SU-DHL-6 (cell line): ENCODE data around the gene AGPAT2.

ENCODE experiments used
- H2AFZ ChIP-seq: fragments of 200-600 bp; sonication (generic); 2 replicates; pipeline ENCODE4 v1.6.1; 2014; ENCODE audit warnings: low read depth, mild to moderate bottlenecking, moderate library complexity, mixed read lengths, antibody characterized with exemption, low read length; ENCODE audit not compliant: severe bottlenecking
- H3F3A ChIP-seq: fragments of 200-600 bp; shearing (Covaris generic); 2 replicates; pipeline ENCODE4 v1.6.0; 2016; ENCODE audit warnings: antibody characterized with exemption, mild to moderate bottlenecking; ENCODE audit not compliant: insufficient read depth
- H3K27ac ChIP-seq: fragments of 200-600 bp; sonication (generic); 2 replicates; pipeline ENCODE4 v1.5.1; 2016; ENCODE audit warnings: low read depth, mild to moderate bottlenecking, low read length, moderate library complexity, mixed read lengths
- H3K27me3 ChIP-seq: fragments of 200-600 bp; sonication (generic), shearing (Covaris generic); 2 replicates; pipeline ENCODE4 v1.6.0; 2014; ENCODE audit warnings: mild to moderate bottlenecking, low read length
- H3K36me3 ChIP-seq: fragments of 200-600 bp; sonication (generic); 2 replicates; pipeline ENCODE4 v1.6.1; 2014; ENCODE audit warnings: mild to moderate bottlenecking, low read length, mixed read lengths
- H3K4me2 ChIP-seq: fragments of 300-600, 200-600 bp; shearing (Covaris generic), sonication (generic); 2 replicates; pipeline ENCODE4 v1.6.0; 2014; ENCODE audit warnings: low read length, low read depth, mild to moderate bottlenecking; ENCODE audit not compliant: poor library complexity, severe bottlenecking
- H3K4me3 ChIP-seq: fragments of 200-600 bp; sonication (generic); 2 replicates; pipeline ENCODE4 v1.5.1; 2014; ENCODE audit warnings: antibody characterized with exemption, low read length, mild to moderate bottlenecking, mixed read lengths; ENCODE audit not compliant: insufficient read depth, poor library complexity, severe bottlenecking
- H3K79me2 ChIP-seq: fragments of 200-600 bp; sonication (generic); 2 replicates; pipeline ENCODE4 v1.6.1; 2014; ENCODE audit warnings: mild to moderate bottlenecking, low read length, moderate library complexity; ENCODE audit not compliant: insufficient read depth
- H3K9ac ChIP-seq: fragments of 200-600 bp; sonication (generic); 2 replicates; pipeline ENCODE4 v1.7.0; 2014; ENCODE audit warnings: mild to moderate bottlenecking, low read length
- H3K9me2 ChIP-seq: fragments of 200-600 bp; sonication (generic); replicated peaks from 2 replicates; pipeline ENCODE4 v1.6.1; 2014; ENCODE audit warnings: low read length; ENCODE audit not compliant: insufficient read depth
- H3K9me3 ChIP-seq: fragments of 200-600 bp; sonication (generic); 2 replicates; pipeline ENCODE4 v1.6.1; 2014; ENCODE audit warnings: low read length, mixed read lengths; ENCODE audit not compliant: insufficient read depth
- H4K20me1 ChIP-seq: fragments of 200-600 bp; sonication (generic); 2 replicates; pipeline ENCODE4 v1.6.1; 2014; ENCODE audit warnings: low read depth, mild to moderate bottlenecking, antibody characterized with exemption, low read length, moderate library complexity, mixed read lengths
- EZH2phosphoT487 ChIP-seq: fragments of 200-600 bp; sonication (generic), shearing (Covaris generic); conservative IDR thresholded peaks from 2 replicates; pipeline ENCODE4 v1.6.1; 2018; ENCODE audit warnings: mild to moderate bottlenecking, antibody characterized with exemption, low read length, moderate library complexity, mixed read lengths
- TF ChIP-seq, protein P1 (sequence below): fragments of 200-600 bp; sonication (generic); IDR thresholded peaks from one replicate; pipeline ENCODE4 v1.5.1; 2017; ENCODE audit warnings: antibody characterized with exemption, mild to moderate bottlenecking, low read length, moderate library complexity; ENCODE audit not compliant: insufficient read depth, poor library complexity, severe bottlenecking

AGPAT2 gene

DNA sequence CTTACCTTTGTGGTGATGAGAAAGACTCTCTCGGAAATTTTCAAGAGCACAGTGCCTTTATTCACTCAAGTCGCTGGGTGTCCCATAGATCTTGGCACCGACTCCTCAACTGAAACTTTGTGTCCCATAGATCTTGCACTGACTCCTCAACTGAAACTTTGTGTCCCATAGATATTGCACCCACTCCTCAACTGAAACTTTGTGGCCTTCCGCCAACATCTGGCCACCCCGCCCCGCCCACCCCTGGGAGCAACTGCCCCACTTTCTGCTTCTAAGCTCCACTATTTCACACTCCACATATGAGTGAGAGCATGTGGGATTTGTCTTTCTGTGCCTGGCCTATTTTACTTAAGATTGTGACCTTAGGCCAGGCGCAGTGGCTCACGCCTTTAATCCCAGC lies 37.2 kb downstream of the AGPAT2 start:
- H3K27ac ChIP-seq = no peak overlapping the region
- no peaks in the 10 kb centered on the region for H3K9me3 ChIP-seq
- no peak overlapping the region for H3K9ac ChIP-seq
- H3F3A ChIP-seq = no peaks in the 10 kb centered on the region
- no peaks in the 10 kb centered on the region for H3K9me2 ChIP-seq
- H4K20me1 ChIP-seq = no peaks in the 10 kb centered on the region
- no peak overlapping the region for H2AFZ ChIP-seq
- H3K79me2 ChIP-seq = no peaks in the 10 kb centered on the region
- H3K4me2 ChIP-seq = no peak overlapping the region
- no peak overlapping the region for H3K4me3 ChIP-seq
- TF ChIP-seq EZH2phosphoT487 = no peak
- TF ChIP-seq, protein P1, sequence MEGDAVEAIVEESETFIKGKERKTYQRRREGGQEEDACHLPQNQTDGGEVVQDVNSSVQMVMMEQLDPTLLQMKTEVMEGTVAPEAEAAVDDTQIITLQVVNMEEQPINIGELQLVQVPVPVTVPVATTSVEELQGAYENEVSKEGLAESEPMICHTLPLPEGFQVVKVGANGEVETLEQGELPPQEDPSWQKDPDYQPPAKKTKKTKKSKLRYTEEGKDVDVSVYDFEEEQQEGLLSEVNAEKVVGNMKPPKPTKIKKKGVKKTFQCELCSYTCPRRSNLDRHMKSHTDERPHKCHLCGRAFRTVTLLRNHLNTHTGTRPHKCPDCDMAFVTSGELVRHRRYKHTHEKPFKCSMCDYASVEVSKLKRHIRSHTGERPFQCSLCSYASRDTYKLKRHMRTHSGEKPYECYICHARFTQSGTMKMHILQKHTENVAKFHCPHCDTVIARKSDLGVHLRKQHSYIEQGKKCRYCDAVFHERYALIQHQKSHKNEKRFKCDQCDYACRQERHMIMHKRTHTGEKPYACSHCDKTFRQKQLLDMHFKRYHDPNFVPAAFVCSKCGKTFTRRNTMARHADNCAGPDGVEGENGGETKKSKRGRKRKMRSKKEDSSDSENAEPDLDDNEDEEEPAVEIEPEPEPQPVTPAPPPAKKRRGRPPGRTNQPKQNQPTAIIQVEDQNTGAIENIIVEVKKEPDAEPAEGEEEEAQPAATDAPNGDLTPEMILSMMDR = no peak
- H3K27me3 ChIP-seq = no peaks in the 10 kb centered on the region
- H3K36me3 ChIP-seq = no peaks in the 10 kb centered on the region

DNA sequence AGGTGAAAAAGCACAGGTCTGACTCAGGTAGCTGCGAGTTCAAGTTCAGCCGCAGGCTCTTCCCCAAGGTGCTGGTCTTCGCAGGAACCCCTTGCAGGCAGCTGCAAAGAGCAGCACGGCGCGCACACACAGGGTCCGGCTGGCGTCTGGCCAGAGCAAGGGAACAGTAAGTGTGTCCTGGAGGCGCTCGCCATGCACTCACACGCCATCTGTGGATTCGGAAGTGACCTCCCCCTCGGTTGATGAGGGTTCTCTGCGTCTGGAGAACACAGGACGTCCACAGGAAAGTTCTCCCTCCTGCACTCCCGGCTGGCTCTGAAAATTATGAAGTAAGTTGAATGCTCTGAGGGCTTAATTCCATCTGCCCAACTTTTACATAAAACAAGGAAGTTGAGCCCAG lies 38.5 kb downstream of the AGPAT2 start:
- Histone ChIP-seq H3K9me3 (no peaks in the 10 kb centered on the region), H3K4me3 (no peak overlapping the region), H3K27ac (no peak overlapping the region), H3K9ac (no peak overlapping the region), H3F3A (no peaks in the 10 kb centered on the region), H3K36me3 (no peaks in the 10 kb centered on the region), H2AFZ (no peak overlapping the region), H3K4me2 (no peak overlapping the region), H4K20me1 (no peaks in the 10 kb centered on the region), H3K27me3 (no peaks in the 10 kb centered on the region), H3K79me2 (no peaks in the 10 kb centered on the region), H3K9me2 (no peaks in the 10 kb centered on the region)
- TF ChIP-seq EZH2phosphoT487 = no peak
- TF ChIP-seq, protein P1 = no peak

DNA sequence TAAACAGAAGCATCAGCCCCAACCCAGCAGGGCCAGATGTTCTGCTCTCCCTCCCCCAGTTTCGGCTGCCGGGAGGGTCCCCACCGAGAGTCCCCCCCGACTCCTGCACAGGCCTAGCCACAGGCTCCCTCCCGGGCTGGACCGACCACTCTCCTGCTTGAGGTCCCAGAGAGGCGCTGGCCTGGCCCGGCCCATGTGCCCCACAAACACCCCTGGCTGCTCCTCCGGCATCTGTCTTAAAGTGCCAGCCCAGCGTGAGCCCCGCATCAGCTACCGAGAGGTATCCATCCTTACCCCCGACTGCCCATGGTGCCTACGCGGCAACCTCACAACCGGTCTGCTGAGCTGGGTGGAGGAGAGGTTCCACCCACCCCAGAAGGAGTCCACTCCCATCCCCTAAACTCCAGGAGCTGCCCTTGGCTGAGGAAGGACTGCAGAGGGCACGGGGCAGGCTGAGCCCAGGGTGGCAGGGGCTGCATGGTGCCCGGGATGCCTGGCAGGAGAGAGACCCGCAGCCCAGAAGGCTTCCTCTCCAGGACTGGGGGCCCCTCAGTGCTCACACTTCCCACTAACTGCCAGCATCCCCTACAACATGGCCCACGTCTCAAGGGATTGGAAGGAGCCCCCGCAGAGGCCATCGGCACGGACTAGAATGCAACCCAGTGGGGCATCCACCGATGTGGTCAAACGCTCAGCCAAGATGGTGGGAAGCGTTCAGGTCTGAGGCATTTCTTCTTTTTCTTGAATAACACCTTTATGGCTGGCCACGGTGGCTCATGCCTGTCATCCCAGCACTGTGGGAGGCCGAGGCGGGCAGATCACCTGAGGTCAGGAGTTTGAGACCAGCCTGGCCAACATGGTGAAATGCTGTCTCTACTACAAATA lies 40.2 kb downstream of the AGPAT2 start:
- Histone ChIP-seq H3K27ac (no peak overlapping the region), H3K36me3 (no peaks in the 10 kb centered on the region)

More for the DNA sequence above, 40.2 kb downstream of the AGPAT2 start:
- Histone ChIP-seq H2AFZ (no peak overlapping the region), H3K4me3 (no peak overlapping the region), H3K9me2 (no peaks in the 10 kb centered on the region), H3F3A (no peaks in the 10 kb centered on the region), H3K4me2 (no peak overlapping the region), H3K27me3 (no peaks in the 10 kb centered on the region), H3K9me3 (no peaks in the 10 kb centered on the region), H4K20me1 (no peaks in the 10 kb centered on the region), H3K9ac (no peak overlapping the region), H3K79me2 (no peaks in the 10 kb centered on the region)
- TF ChIP-seq EZH2phosphoT487 = no peak
- TF ChIP-seq, protein P1 = no peak
